ENCODE data around the gene TFF3.

Gene TFF3

DNA sequence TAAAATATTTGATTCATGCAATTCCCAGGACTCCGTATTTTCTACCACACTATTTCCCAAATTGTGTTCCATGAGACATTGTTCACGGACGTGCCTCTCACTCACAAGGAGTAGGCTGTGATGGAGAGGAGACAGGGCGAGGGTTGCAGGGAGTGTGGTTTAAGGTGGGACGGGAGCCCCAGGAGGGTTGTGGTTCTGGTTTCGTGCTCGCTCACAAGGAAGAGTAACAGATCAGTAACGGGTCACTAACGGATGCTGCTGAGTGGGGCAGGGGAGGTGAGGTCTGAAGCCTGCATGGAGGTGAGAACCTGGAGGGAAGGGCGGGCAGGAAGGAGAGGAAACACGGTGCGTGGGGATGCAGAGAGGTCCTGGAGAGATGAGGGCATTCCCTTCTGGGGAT is 28.8 kb downstream of the TFF3 start:
- DNase-seq = no peak

DNA sequence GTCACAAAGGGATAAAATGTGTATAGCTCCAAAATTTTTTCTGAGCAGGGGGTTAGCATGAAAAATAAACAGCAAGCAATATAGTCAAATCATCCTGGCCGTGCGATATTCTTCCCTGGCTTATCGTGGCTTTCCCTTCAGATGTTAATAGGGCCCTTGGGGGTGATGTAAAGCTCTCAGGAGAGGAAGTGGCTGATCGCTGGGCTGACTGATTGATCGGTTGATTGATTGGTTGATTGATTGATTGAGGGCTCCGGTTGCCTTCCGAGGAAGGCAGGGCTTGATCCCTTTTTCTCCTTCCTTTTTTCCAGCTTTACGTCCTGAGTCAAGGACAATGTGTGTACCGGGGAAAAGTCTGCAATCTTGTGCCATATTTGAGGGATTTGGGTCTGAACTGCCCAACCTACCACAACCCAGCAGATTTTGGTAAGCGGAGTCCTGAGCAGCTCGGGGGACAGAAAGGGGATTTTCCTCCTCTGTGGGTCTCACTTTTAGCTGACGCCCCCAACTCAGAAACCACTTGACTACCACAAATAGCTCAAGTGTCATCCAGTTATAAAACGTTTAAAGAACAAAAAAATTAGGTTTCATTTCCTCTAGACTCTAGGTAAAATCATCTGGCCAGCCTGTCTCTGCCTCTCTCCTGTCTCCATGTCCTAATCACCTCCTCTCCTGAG is 29.5 kb downstream of the TFF3 start:
- no peak for DNase-seq

DNA sequence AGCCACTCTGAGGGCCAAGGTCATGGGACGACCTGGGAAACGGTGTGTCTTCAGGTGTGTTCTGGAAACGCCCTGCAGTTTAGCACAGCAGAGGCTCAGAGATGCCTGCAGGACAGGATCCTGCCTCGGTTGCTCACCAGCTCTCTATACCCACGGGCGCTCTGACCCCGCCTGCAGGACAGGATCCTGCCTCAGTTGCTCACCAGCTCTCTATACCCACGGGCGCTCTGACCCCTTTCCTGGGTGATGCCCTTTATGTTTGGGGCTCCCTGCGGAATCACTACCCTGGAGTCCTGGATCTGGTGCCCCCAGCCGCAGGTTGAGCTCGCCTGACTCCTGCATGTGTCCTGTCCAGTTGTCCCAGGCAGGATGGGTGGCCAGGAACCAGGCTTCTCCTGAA is 32.5 kb downstream of the TFF3 start:
- DNase-seq = no peak

DNA sequence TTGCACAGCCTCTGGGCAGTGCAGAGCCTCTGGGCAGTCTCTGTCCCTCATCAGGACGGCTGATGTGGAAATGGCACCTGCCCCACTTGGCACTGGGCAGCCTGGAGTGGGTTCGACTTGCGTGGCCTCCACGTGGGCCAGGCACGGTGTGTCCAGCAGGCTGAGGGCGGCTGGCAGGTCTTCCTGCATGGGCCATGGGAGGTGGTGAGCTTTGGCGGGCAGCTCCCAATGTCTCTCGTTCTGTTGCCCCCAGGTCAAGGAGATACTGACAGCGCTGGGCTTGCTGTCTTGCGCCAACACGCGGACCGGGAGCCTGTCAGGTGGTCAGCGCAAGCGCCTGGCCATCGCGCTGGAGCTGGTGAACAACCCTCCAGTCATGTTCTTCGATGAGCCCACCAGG is 33.2 kb downstream of the TFF3 start:
- DNase-seq = no peak

DNA sequence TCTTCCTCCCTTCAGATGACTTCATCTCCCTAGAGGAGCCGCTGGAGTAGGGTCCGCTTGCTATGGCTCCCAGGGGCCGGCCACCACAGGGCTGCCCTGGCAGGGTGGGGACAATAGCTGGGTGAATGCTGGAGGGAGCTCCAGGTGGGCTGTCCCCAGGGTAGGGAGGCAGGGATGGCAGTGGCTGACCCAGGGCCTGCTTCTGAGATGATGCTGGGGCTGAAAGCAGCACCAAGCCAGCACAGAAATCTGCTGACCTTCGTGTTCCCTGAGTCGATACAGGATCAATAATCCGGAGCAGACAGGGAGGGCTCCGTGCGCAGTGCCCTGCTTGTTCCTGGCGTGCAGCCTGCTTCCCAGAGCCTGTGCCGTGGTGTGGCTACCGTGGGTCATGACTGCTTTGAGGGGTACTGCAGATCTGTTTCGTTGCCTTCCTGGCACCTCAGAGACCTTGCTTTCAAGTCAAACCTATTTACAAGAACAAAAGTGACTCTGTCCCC is 34.0 kb downstream of the TFF3 start:
- DNase-seq = no peak

DNA sequence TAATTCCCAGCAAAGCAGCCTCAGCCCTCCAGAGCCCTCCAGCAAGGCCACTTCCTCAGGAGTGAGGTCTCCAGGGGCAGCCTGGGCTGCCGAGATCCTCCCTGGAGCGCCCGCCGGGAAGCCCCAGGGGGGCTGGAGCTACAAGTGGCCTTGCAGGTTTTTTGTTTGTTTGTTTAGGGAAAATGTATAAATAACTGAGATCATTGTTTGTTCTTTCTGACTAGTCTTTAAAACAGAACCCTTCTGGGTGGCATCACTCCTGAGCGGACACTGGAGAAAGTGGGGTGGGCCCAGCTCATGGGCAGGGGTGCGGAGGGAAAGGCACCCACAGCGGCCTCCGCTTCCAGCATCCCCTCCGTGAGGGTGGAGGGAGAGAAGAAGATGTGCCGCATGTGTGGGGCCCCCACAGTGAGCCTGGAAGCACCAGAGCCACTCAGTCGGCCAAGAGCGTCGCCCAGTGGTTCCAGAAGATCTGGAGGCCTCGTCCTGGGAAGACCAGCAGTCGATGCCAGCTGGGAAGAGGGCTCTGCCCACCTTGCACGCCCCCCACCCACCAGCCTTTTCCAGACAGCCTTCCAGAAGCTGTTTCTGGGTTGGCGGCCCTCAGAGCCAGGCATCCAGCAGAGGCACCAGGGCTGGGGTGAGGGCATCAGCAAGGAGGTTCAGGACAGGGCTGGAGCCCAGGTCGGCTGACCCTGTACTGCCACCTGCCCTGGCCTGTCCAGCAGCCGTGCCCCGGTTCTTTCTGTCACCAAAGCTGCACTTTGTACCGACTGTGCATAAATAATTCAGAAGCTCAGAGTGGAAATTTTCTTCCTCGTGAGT is 34.6 kb downstream of the TFF3 start:
- no peak for DNase-seq

DNA sequence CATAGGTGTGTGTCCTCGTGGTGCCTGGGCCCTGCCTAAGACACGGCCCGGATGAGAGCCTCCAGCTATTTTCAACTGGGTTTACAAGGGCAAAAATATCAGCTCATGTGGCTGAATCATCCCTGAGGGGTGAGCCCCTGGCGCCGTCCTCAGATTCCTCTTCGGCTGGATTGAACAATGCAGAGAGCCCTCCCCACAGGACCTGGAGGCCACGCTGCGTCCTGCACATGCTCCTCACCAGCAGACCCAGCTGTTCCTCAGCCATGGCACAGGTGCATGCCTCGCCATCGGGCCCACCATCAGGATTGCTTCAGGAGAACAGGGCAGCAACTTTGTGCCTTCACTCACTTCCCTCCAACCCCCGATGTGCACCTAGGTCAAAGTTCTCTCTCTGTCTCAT is 35.3 kb downstream of the TFF3 start:
- no peak for DNase-seq

DNA sequence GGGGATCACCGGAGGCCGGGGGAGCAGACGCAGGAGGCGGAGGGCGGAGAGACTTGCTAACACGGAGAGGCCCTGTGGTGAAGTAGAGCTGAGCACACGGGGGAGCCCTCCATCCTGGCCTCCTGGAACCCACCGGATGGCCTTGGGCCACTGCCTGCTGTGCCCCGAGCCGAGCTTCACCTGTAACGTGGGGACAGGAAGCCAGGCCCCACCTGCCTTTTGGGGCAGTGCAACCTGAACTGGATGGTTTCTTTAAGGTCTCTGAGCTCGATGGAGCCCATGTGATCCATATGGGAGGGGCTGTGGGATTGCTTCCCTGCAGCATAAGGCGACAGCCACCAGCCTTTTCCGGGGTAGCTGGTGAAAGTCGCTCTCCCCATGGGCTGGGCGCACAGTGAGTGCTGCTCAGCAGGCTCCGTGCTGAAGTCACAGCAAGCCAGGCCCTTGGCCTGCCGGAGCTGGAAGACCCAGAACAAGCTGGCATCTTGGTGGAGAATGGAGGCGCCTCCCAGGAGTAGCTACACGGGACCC is 35.8 kb downstream of the TFF3 start:
- no peak for DNase-seq

DNA sequence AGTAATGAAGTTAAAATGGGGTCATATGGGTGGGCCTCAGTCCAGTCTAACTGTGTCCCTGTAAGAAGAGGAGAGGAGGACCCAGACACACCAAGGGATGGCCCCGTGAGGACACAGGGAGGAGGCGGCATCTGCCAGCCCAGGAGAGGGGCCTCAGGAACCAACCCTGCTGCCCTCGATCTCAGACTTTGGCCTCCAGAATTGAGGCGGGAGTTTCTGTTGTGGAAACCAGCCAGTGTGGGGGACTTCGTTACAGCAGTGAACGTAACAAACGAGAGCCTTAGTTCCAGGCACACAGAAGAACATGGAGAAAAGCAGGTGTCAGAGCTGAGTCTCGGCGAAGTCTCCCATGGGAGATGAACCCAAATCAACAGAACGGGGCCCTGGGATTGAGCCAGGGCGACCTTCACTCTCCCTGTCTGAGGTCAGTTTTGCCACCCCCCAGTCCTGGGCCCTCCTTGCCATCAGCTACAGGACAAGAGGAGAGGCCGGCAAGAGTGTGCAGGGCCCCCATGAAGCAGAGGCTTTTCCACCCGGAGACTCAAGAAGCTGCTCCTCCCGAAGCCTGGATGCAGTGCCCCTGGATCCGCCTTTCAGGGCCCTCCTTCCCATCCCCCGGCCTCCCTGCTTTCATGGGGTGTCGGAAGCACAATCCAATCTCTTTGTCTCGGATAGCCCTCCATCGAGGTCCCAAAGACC is 36.6 kb downstream of the TFF3 start:
- no peak for DNase-seq

DNA sequence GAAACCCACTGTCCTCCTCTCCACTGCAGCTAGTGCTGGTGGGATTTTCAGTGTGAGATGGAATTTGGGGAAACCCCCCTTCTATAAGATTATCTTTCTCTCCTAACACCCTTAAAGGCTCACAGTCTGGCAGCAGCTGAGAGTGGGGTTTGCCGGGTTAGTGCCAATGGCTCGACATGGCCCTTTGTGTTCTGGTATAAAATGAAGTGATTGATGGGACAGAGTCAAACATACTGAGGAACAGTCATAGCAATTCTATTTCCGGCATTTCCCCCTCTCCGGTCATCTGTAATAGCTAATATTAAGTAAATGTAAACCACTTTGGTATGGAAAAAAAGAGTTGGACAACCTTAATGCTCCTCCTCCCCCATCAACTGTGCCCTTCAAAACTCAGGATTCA is 37.6 kb downstream of the TFF3 start:
- DNase-seq = no peak

DNA sequence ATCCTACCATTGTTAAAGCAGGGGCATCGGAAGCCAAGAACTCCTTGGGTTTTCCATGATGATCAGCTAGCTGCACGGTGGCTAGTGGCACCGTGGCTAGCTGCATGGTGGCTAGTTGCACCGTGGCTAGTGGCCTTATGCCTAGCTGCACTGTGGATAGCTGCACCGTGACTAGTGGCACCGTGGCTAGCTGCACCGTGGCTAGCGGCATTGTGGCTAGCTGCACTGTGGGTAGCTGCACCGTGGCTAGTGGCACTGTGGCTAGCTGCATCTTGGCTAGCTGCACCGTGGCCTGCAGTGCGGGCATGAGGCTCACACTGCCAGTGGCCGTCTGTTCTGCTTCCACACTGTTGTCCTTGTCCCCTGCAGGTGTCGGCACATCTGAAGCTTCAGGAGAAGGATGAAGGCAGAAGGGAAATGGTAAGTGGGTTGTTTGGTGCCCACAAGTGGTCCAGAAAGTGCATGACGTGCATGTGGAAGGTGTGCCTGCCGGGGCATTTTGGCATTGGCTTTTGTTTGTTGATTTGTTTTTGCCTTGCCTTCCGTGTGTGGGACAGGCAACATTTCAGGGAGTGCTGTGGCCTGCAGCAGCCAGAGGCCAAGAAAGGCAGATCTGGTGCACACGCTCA is 38.6 kb downstream of the TFF3 start:
- DNase-seq = no peak

DNA sequence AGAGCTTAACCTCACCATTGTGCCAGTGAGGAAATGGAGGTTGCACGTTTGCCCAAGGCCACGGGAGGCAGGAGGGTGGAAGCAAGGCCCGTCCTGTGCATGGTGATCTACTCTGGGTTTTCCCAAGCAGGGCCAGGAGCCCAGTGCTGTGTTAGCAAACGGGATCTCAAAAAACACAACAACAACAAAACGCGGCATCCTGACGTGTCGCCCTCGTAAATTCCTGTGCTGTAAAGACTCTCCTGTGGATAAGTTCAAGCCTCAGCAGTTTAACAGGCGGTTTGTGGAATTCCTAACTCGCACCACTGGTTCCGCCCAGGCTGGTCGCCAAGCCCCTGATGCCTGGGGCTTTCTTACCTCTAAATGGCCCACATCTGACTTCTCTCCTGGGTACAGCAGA is 39.1 kb downstream of the TFF3 start:
- DNase-seq = no peak

DNA sequence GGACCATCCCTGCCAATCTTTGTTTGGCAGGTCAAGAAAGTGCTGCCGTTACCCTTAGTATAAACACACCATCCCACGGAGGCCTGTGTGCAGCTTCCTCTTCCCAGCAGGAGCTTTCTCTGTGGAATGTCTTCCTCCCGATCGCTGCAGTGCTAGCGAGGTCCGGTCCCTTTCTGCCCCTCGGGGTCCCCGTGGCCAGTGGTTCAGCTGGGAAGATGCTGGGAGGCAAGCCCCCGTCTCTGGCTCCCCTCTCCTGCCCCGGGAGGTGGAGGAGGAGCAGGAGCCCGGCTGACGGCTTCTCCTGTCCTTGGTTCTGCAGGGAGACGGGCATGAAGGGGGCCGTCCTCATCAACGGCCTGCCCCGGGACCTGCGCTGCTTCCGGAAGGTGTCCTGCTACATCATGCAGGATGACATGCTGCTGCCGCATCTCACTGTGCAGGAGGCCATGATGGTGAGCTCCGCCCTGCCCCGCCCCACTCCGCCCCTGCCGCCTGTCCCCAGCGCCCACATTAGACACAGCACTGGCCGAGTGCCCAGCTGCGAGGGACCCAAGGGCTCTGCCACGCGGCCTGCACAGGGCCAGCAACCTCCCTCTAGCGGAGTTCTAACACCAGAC is 42.1 kb downstream of the TFF3 start:
- no peak for DNase-seq

DNA sequence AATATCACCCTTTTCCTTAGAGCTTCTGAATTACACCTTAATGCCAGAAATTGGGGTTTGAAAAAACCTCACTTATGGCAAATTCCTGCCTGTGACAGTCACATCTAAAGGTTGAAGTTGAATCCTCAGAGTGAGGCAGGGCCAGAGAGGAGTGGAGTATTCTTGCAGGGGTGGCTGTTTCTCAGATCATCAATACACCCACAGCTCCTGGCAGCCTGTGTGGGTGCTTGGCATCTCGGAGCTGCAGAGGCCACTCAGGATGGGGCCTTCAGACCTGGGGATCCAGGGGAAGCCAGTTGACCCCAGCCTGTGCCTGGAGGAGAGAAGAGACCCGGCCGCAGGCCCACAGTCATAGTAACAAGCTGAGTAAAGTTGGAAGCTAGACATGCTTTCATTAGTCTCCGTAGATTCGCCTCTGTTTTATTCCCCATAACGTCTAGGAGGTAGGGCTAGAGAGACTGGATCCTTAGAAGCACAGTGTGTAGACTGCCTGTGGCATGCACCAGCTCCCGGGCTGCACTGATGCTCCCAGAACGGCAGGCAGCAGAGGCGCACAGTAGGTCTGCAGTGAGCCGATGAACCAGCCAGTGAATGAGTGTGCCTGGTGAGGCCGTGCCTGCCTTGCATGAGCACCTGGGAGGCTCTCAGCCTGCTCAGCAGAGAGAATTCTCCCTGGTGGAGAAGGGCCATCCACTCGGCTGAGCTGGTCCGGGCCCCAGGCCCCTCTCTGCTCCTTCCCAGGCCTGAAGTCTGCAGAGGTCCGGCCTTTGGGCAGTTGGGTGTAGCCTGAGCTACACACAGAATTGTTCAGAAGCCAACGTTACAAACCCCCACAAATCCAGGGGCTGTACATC is 42.9 kb downstream of the TFF3 start:
- no peak for DNase-seq

DNA sequence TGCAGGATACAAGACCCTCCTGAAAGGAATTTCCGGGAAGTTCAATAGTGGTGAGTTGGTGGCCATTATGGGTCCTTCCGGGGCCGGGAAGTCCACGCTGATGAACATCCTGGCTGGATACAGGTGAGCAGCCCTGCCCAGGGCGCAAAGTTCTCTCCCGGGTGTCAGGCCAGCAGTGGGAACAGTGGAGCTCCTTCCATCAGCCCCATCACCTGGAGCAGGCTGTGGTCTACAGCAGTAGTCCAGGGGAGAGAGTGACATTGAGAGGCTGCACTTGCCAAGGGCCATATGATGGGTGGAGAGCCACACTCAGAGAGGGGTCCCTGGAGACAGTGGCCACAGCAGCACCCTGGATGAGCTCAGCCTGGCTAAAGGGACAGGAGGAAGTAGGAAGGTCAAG is 44.1 kb downstream of the TFF3 start:
- DNase-seq = no peak

DNA sequence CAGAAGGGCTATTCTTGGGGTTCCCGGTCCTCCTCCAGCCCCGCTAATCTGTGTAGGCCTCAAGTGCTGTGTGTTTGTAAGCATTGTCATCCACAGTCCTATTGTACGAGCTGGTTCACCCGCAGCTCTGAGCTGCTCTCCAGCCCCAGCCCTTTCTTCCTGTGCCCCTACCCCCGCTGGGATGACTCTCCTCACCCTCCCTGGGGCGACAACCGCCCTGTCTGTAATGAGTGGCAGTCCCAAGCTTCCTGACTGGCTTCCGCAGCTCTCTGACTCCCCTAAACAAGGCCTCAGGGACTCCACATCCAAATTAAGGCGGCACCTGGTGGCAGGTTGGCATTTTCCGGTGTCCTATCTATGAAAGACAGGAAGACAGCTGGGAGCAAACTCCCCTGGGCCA is 45.8 kb downstream of the TFF3 start:
- DNase-seq = no peak

DNA sequence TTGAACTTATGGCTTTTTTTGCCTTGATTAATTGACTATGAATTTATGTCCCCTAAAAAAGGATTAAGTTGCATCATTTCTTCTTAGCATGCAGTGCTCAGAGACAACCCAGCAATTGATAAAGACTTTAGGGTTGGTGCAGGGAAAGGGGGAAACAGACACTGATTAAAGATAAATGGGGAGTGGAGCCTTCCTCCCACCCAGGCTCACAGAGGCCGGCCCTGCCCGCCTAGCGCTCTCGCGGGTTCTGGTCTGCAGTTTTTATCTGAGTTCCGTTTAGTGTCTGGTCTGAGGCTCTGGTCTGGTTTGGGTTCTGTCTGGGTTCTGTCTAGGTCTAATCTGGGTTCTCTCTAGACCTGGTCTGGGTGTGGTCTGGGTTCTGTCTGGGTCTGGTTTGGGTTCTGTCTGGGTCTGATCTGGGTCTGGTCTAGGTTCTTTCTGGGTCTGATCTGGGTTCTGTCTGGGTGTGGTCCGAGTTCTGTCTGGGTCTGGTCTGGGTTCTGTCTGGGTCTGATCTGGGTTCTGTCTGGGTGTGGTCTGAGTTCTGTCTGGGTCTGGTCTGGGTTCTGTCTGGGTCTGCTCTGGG is 48.1 kb downstream of the TFF3 start:
- DNase-seq = no peak

DNA sequence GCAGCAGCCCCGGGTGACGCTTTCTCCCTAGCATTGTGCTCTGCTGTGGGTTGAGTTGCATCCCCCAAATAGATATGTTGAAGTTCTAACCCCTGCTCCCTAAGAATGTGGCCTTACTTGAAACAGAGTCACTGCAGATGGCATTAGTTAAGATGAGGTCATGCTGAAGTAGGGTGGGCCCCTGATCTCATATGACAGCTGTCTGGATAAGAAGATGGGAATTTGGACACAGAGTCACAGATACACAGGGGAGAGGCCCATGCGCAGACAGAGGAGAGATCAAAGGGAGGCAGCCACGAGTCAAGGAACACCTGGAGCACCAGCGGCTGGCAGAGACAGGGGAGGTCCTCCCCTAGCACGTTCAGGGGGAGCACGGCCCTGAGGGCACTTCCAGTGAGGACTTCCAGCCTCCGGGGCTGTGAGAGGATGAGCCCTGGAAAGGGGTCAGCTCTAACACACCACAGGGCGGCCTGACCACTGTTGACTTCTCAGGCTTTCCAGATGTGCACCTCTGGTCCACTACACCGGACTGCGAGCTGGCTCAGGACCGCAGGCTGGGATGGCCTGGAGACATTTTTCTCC is 49.9 kb downstream of the TFF3 start:
- no peak for DNase-seq

DNA sequence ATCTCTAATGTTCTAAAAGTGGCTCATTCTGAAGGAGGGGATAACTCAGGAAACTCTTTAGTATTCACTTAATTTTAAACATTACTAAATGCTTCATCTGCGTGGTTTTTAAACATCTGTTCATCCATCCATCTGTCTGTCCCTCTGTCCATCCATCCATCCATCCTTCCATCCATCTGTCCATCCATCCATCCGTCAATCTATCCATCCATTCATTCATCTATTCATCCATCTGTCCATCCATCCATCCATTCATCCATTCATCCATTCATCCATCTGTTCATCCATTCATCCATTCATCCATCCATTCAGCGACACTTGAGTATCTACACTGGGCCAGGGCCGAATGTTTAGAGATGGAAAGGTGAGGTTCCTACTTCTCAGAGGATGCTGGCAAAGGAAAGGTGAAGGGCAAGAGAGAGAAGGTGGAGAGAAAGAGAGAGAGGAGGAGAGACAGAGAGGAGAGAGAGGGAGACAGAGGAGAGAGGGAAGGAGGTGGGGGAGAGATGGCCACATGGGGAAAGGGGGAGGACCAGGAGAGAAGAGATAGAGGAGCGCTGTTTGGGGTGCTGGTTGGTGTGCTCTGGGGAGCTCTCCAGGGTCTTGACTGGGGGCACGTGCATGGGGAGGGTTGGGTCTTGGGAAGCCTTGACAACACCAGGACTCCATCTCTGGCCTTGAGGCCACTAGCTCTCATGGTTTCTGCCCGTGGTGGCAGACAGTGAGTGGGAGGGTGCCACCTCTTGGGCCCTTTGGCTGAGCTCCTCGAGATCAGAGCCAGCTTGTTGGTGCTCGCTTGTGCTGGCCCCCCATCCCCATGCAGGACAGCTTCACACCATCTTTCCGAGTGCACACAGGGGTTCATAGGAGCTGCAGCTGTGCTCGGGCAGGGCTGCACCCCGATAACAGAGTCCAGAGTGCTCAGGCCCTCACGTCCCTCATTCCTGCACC is 50.7 kb downstream of the TFF3 start:
- no peak for DNase-seq

Data from activated CD4-positive, alpha-beta T cell treated with anti-CD3 and anti-CD28 coated beads, Interleukin-2, amount 50 U/mL, for 48 hours (primary cell).